OCI-LY1 (cell line): ENCODE results near the gene NCKAP1.

ENCODE experiments used
- EZH2 ChIP-seq: fragments of 200-600 bp; sonication (generic), shearing (Covaris generic); IDR thresholded peaks from 2 replicates; pipeline ENCODE4 v1.8.0; 2017; ENCODE audit warnings: borderline replicate concordance, mixed run types, mild to moderate bottlenecking, antibody characterized with exemption, low read length, moderate library complexity, mixed read lengths
- TF ChIP-seq, protein P1 (sequence below): fragments of 200-600 bp; sonication (generic), shearing (Covaris generic); IDR thresholded peaks from 2 replicates; pipeline ENCODE4 v1.5.1; 2017; ENCODE audit warnings: mild to moderate bottlenecking, antibody characterized with exemption, low read length, moderate library complexity, mixed read lengths

DNA sequence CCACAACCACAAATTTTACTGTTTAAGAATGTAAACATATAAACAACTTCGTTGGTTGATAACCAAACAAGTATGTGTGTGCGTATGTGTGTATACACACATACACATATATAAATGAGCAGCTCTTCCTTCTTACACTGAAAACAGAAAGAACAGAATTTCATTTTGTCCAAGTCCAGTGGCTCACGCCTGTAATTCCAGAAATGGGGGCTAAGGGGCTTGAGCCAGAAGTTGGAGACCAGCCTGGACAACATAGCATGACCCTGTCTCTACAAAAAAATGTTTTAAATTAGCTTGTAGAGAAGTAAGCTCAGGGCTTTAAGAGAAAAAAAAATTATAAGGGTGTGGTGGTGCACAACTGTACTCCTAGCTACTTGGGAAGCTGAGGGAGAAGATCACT is 12.3 kb downstream of the NCKAP1 start:
- TF ChIP-seq, protein P1, sequence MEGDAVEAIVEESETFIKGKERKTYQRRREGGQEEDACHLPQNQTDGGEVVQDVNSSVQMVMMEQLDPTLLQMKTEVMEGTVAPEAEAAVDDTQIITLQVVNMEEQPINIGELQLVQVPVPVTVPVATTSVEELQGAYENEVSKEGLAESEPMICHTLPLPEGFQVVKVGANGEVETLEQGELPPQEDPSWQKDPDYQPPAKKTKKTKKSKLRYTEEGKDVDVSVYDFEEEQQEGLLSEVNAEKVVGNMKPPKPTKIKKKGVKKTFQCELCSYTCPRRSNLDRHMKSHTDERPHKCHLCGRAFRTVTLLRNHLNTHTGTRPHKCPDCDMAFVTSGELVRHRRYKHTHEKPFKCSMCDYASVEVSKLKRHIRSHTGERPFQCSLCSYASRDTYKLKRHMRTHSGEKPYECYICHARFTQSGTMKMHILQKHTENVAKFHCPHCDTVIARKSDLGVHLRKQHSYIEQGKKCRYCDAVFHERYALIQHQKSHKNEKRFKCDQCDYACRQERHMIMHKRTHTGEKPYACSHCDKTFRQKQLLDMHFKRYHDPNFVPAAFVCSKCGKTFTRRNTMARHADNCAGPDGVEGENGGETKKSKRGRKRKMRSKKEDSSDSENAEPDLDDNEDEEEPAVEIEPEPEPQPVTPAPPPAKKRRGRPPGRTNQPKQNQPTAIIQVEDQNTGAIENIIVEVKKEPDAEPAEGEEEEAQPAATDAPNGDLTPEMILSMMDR, result no peak
- TF ChIP-seq EZH2, result no peak
